Nephron (organoid): Measurements from ENCODE around the gene RPTOR.
A peak's percentile ranks its signal among the peaks of the same experiment; 100 is the strongest.

ENCODE experiments used
- H3K27ac Mint-ChIP-seq, 3 experiments: 2 replicates each; pipeline ENCODE4 v1.8.0; 2020; ENCODE audit warnings: mixed read lengths in 3 of 3, mild to moderate bottlenecking in 2 of 3, moderate library complexity in 1 of 3
- H3K27me3 Mint-ChIP-seq: 2 replicates; pipeline ENCODE4 v1.8.0; 2021; ENCODE audit warnings: low read depth, mild to moderate bottlenecking, moderate library complexity, mixed read lengths
- H3K36me3 Mint-ChIP-seq: 2 replicates; pipeline ENCODE4 v1.8.0; 2020; ENCODE audit warnings: low read depth, mixed read lengths
- H3K4me1 Mint-ChIP-seq: 2 replicates; pipeline ENCODE4 v1.8.0; 2020; ENCODE audit warnings: mixed read lengths
- H3K4me3 Mint-ChIP-seq, 3 experiments: 2 replicates each; pipeline ENCODE4 v1.8.0; 2020; ENCODE audit warnings: mild to moderate bottlenecking in 3 of 3, mixed read lengths in 3 of 3, moderate library complexity in 2 of 3
- H3K9me3 Mint-ChIP-seq: 2 replicates; pipeline ENCODE4 v1.8.0; 2020; ENCODE audit warnings: mixed read lengths
- TF ChIP-seq, protein P1 (sequence below), 3 experiments: fragments of 200-600 bp; sonication (generic); IDR thresholded peaks; one replicate each; pipeline ENCODE4 v1.5.0; 2021; ENCODE audit warnings: antibody characterized with exemption in 3 of 3; ENCODE audit not compliant: unreplicated experiment in 3 of 3

RPTOR gene

DNA sequence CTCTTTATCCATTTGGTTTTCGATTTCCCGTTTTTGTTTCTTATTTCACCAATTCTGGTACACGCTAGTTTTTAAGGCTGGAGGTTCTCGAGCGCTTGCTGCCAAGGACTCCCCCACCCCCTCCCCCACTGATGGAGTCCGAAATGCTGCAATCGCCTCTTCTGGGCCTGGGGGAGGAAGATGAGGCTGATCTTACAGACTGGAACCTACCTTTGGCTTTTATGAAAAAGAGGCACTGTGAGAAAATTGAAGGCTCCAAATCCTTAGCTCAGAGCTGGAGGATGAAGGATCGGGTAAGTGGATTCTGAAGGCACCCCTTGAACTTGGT, 825 bp downstream of the RPTOR start:
- H3K36me3 Mint-ChIP-seq: no peaks in the 10 kb centered on the region
- H3K4me3 Mint-ChIP-seq: peak overlapping the region; percentile 88 to 95 (median 94)
- no peaks in the 10 kb centered on the region for H3K27me3 Mint-ChIP-seq
- TF ChIP-seq, protein P1, sequence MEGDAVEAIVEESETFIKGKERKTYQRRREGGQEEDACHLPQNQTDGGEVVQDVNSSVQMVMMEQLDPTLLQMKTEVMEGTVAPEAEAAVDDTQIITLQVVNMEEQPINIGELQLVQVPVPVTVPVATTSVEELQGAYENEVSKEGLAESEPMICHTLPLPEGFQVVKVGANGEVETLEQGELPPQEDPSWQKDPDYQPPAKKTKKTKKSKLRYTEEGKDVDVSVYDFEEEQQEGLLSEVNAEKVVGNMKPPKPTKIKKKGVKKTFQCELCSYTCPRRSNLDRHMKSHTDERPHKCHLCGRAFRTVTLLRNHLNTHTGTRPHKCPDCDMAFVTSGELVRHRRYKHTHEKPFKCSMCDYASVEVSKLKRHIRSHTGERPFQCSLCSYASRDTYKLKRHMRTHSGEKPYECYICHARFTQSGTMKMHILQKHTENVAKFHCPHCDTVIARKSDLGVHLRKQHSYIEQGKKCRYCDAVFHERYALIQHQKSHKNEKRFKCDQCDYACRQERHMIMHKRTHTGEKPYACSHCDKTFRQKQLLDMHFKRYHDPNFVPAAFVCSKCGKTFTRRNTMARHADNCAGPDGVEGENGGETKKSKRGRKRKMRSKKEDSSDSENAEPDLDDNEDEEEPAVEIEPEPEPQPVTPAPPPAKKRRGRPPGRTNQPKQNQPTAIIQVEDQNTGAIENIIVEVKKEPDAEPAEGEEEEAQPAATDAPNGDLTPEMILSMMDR (IDR thresholded peaks at IDR 0.05; ENCODE audit: unreplicated experiment in 3 of 3): no peak
- H3K9me3 Mint-ChIP-seq: no peaks in the 10 kb centered on the region
- peak overlapping the region; percentile 79 to 93 (median 84) for H3K27ac Mint-ChIP-seq
- H3K4me1 Mint-ChIP-seq: peaks cover 28% of the 10 kb centered on the region

GRCh38 chr17:80546267-80546666, 1.6 kb downstream of the RPTOR start:
- H3K4me3 Mint-ChIP-seq: peak overlapping the region; percentile 88 to 95 (median 94)
- TF ChIP-seq, protein P1 (IDR thresholded peaks at IDR 0.05; ENCODE audit: unreplicated experiment in 3 of 3): no peak
- H3K27me3 Mint-ChIP-seq: no peaks in the 10 kb centered on the region
- H3K27ac Mint-ChIP-seq: peak overlapping the region in 2 of 3 experiments; percentile 6 to 79
- H3K4me1 Mint-ChIP-seq: peaks cover 28% of the 10 kb centered on the region
- H3K9me3 Mint-ChIP-seq: no peaks in the 10 kb centered on the region
- no peaks in the 10 kb centered on the region for H3K36me3 Mint-ChIP-seq

DNA sequence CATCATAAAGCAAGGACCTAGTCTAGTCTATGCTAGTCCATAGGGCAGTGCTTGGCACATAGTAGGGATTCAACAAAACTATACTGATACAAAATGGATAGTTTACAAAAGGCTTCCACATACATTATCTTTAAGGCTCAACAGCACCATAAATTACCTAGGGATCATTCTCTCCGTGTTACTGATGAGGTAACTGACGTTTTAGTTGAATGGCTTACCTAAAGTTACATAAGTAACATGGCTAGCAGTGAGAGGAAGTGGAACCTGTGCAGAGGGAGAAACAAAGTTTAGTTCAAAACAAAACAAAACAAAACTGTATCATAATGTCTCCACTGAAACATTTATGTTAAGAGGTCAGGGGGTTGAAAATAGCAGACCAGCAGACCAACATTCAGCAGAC, 7.9 kb downstream of the RPTOR start:
- Mint-ChIP-seq H3K9me3 (no peaks in the 10 kb centered on the region), H3K4me3 (no peak overlapping the region), H3K27me3 (no peaks in the 10 kb centered on the region), H3K27ac (no peak overlapping the region), H3K36me3 (no peaks in the 10 kb centered on the region), H3K4me1 (peaks cover 15% of the 10 kb centered on the region)
- TF ChIP-seq, protein P1 (IDR thresholded peaks at IDR 0.05; ENCODE audit: unreplicated experiment in 3 of 3): no peak

DNA sequence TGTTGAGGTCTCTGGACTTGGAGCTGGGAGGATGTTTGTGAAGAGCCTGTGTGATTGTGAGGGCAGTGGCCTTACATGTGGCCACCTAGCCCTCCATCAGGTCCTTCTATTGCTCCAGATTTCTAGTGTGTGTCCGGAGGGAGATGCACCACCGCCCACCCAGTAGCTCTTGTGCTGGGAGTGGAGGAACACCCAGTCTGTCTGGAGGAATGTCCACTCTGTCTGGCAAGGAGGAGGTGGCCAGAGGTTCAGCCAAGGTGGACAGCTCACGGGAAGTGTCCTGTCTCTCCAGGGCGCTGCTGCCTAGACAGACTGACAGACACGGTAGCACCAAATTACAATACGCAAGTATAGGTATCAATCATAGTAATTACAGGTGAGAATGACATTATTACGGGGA, 10.6 kb downstream of the RPTOR start:
- Mint-ChIP-seq H3K36me3 (no peaks in the 10 kb centered on the region), H3K27me3 (no peaks in the 10 kb centered on the region), H3K9me3 (no peaks in the 10 kb centered on the region), H3K27ac (no peak overlapping the region), H3K4me1 (peaks cover 8% of the 10 kb centered on the region), H3K4me3 (no peak overlapping the region)
- TF ChIP-seq, protein P1 (IDR thresholded peaks at IDR 0.05; ENCODE audit: unreplicated experiment in 3 of 3): no peak

- H3K36me3 Mint-ChIP-seq: no peaks in the 10 kb centered on the region
- no peaks in the 10 kb centered on the region for H3K4me1 Mint-ChIP-seq
- no peaks in the 10 kb centered on the region for H3K9me3 Mint-ChIP-seq
- no peaks in the 10 kb centered on the region for H3K27me3 Mint-ChIP-seq
- TF ChIP-seq, protein P1 (IDR thresholded peaks at IDR 0.05; ENCODE audit: unreplicated experiment in 3 of 3): no peak
- no peak overlapping the region for H3K4me3 Mint-ChIP-seq
- no peak overlapping the region for H3K27ac Mint-ChIP-seq
These were observed 13.4 kb downstream of the RPTOR start for GRCh38 chr17:80558046-80558445.

- H3K27me3 Mint-ChIP-seq: no peaks in the 10 kb centered on the region
- no peak overlapping the region for H3K4me3 Mint-ChIP-seq
- H3K9me3 Mint-ChIP-seq: no peaks in the 10 kb centered on the region
- no peaks in the 10 kb centered on the region for H3K36me3 Mint-ChIP-seq
- H3K4me1 Mint-ChIP-seq: peaks cover under 1% of the 10 kb centered on the region
- TF ChIP-seq, protein P1 (IDR thresholded peaks at IDR 0.05; ENCODE audit: unreplicated experiment in 3 of 3): no peak
- H3K27ac Mint-ChIP-seq: no peak overlapping the region
These were observed 15.2 kb downstream of the RPTOR start for GRCh38 chr17:80559825-80560251.
